Stimulated activated CD8-positive, alpha-beta memory T cell treated with anti-CD3 and anti-CD28 coated beads, Interleukin-7, amount 100 ng/mL, for 4 hours (primary cell): Measurements from ENCODE around the gene INSYN2B.

Experiments used
- DNase-seq, 2 donors: peaks; one replicate each; pipeline ENCODE4 v3.0.0-alpha.2; 2020; ENCODE audit warnings: low read depth in 2 of 2

Gene INSYN2B

DNA sequence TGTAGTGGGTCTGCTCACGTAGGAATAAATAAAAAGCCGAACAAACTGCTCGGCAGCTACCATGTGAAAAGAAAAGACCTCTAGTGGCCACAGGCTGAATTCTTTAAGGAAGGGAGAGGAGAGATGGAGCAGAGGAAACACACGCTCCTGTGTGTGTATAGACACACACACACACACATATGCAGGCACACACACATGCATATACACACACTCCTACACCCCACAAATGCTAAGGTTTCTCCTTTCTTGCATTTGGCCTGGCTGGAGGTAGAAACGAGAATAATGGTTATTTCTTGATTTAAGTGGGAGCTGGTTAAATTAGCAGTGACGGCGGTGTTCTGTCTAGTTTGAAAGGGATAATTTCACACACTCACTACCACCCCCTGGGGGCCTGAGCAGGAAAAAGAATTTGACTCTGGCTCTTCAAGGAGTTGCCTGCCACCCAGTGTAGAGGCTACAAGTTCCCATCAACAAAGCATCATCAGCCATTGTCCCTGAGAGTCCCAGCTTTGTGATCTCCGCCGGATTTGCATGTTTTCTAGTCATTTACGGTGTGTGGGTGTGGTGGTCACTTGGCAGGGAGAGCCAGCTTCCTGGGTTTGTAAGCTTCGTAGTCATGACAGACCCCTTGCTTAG, at the start of gene INSYN2B:
Gene INSYN2B (minus strand): TSS at position 78 of the 636 bp plus-strand sequence. CDS start 96,597 bp downstream, outside the sequence.
- no peak for DNase-seq

DNA sequence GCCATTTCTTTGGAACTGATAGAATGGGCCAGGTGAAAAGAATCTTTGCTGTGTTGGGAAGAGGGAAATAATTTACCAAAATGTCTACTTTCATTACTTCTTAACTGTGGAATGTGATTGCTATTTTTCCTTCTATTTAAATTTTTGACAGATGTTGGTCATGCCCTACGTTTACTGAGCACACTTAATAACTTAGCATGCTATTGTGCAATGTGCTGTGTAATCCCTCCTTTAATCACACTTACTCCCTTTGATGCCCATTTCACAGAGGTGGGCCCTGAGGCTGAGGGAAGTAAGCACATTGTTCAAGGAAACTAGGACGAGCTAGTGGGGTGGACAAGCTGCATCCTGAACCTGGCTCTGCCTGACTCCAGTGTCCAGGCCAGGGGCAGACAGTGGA, 47.8 kb upstream of the INSYN2B start:
- DNase-seq, result no peak

DNA sequence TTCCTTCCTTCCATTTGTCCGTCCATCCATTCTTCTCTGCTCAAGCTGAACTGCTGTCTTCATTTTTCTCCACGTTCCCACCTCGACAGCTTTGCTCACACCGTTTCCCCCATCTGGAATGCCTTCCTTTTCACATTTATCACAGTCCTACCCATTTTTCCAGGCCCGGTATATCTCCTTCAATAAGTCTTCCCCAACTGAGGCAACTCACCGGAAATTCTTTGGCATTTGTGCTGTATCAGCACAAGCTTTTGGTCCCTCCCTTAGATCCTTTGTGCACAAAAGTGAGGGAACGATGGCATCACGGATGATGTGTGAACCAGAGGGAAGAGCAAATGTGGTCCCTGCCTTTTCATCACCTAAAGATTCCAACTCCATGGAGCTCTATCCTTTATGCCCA, 45.6 kb upstream of the INSYN2B start:
- DNase-seq, result no peak

DNA sequence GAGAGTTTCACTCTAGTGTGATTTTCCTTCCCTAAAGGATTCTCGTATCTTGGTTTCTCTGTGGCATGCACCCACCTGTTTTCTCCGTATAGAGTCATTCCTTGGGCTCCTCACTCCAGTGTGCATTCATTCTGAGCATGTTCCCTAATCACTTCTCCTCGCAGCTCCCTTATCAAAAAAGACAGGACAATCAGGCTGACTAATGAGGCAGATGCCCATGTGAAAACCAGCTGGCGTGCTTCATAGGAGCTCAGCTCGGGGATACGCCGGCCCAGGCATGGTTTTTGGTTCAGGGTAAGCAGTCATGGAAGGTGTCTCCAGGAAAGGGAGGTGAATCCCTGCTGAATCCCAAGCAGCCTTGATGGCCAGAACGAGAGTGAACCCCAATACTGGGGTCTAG, 41.2 kb upstream of the INSYN2B start:
- no peak for DNase-seq

DNA sequence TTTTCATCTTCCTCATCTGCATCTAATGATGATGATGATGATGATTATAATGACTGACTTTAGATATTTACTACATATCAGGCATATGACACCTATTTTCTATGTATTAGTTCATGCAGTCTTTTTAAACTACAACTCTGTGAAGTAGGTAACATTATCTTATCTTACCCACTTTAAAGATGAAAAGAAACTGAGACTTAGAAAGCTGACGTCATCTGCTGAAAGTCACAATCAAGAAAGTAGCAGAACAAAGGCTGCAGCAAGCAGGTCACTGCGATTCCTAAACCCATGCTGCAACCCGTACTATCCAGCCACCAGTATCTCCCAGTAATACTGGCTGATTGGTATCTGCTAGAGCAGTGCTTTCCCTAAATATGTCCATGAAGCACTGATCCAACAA, 40.1 kb upstream of the INSYN2B start:
- DNase-seq, result no peak

DNA sequence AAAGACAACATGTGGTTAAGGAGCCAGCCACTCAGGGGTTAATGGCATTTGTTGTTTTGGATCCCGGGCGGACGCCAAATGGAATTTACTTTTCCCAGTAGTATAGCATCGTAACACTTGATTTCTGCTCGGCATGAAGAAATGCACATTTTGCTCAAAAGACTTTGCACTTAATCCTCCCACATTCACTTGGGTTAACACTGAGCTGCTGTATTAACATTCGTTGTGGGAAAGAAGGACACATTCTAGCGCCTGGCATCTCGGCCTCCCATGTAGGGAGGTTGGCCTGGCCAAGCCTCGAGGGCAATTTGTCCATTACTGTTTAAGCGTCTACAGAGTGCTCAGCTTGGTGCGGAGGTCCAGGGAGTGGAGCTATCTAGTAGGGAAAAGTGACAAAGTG, 32.3 kb upstream of the INSYN2B start:
- DNase-seq, result no peak

GRCh38 chr5:170011751-170012150, 31.5 kb upstream of the INSYN2B start:
- no peak for DNase-seq

- no peak for DNase-seq
Measured at GRCh38 chr5:170010595-170010994, 30.3 kb upstream of the INSYN2B start.

- DNase-seq, result no peak
Measured at GRCh38 chr5:170008376-170008775, 28.1 kb upstream of the INSYN2B start.

DNA sequence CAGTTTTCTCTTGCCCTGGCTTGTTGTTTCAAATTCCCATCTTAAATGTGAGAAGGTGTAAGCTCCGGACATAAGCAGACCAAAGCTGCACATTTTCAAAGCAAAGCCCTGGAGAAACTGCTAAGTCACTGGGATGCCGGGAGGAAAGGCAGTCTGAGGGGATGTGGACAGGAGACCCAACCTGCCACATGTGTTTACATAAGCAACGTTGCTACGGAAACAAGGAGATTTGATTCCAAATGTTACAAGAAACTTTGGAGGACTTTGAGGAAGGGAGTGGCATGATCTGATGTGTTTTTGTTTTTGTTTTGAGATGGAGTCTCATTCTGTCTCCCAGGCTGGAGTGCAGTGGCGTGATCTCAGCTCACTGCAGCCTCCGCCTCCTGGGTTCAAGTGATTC, 25.7 kb upstream of the INSYN2B start:
- no peak for DNase-seq

GRCh38 chr5:170000155-170000554, 19.9 kb upstream of the INSYN2B start:
- no peak for DNase-seq

DNA sequence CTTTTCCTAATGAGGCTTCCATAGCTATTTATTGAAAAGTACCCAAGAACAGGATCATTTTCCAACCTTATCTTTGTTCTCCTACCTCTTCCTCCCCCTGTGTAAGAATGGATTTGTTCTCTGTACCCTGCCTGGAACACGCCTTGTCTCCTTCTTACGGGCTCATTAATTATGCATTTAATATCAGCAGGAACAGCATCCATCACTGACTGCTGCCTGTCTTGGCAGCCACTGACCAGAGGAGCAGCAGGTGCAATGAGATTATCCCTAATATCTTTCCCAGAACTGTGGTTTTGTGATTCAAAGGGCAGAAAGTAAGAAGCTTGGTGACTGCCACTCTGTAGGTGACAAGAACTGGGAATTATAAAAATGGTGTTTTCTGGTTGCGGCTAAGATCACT, 19.3 kb upstream of the INSYN2B start:
- no peak for DNase-seq

GRCh38 chr5:169997798-169998197, 17.5 kb upstream of the INSYN2B start:
- DNase-seq, result no peak

GRCh38 chr5:169993485-169993790, 13.1 kb upstream of the INSYN2B start:
- DNase-seq, result no peak

DNA sequence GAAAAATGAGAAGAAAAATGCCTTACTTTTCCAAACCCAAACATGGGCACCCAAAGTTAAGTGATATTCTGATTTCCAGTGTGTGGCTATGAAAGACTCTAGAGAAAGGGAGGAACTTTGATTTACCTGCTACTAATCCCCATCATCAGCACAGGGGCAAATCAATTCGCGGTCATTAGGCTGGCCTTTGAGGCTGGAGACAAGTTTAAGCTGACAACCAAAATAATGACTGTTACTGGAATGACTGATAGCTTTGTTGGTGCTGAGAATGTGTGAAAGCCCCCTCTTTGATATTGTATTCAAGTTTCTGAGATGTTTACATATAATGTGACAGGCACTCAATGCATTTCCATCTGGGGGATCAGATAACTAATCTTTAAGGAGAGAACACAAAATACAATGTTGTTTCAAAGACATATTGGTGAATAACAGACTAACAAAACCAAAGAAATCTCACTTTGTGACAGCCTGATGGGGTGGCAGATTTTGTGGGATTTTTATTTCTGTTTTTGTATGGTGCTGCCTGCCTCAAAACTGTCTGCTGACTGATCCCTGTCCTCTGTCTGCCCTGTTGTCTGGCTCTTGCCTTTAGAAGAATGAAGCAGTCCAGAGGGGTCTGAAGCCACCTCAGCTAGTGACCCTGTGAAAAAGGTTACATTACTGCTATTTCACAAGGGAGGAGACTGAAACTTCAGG, 12.6 kb upstream of the INSYN2B start:
- no peak for DNase-seq

GRCh38 chr5:169991115-169991869, 11.0 kb upstream of the INSYN2B start:
- no peak for DNase-seq

DNA sequence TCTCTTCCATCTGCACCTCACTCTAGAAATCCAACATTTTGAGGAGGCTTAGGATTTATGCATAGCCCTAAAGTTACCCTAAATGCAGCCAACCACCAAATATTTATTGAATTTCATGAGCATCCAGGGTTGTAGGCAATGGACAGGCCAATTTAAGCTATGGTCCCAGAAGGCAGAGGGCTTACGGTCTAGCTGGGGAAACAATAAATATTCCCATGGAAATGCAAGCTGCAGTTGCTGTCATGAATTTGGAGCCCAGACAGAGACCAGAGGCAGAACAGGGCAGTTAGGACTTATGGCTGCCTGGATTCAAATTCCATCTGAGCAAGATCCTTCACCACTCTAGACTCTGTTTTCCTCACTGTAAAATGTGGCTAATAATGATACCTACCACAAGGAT, 9.1 kb upstream of the INSYN2B start:
- DNase-seq, result no peak

GRCh38 chr5:169988947-169989346, 8.7 kb upstream of the INSYN2B start:
- no peak for DNase-seq

GRCh38 chr5:169988206-169988605, 7.9 kb upstream of the INSYN2B start:
- DNase-seq, result no peak

GRCh38 chr5:169979871-169980270, 424 bp downstream of the INSYN2B start:
- DNase-seq, result no peak

DNA sequence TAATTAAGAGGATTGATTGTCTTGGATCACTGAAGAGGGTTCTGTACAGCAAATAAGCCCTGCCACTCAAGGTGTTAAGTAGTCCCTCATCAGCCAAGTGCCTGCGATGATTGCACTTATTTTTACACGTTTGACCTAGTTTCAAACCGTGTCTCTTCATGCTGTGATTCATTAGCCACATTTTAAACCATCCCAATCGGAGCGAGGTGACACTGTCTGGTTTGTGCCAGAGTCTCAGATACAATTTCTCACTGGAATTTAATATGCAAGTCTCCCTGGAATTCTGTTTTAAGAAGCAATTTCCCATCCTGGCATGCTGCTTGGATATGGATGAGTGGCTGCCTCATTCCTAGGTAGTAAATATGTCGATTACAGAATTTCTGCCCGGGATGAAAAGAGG, 1.6 kb downstream of the INSYN2B start:
- no peak for DNase-seq

DNA sequence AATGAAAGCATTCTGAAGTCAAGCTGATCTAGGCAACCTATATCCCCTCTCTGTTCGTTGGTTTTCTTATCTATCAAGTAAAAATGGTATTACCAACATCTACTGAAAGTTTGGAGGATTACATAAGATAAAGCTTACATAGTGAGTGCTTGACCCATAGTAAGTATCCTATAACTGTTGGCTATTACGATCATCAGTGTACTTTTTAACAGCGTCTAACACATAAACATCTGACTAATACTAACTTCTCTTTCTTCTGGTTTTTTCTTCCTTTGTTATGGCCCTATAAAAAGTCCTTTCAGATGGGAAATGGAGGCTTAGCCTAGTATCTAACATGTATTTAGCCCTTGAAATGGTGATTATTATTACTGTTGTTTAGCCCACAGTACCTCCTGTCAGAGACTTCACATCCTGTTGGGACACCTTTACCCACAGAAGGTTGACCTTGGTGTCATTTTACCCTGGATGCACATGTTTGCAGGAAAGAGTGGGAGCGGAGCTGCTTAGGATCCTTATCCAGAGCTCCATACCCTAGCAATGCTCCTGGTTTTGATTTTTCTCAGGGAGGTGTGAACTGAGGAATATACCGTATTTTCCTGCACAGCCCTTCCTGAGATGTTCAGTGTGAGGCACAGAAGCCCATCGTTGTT, 6.0 kb downstream of the INSYN2B start:
- DNase-seq, result no peak

GRCh38 chr5:169973056-169973455, 7.2 kb downstream of the INSYN2B start:
- DNase-seq, result no peak
